H9 (cell line): ENCODE measurements around the gene TEX2. TPM values are rescaled to one million over a fixed set of nuclear protein-coding genes. Genes with fewer than 3 reads are reported as not detected.

Experiments
- DNase-seq: peaks from one replicate; pipeline ENCODE4 v3.0.0-alpha.2; 2017
- H2AFZ ChIP-seq: one replicate; pipeline ENCODE4 v1.6.1; 2013; ENCODE audit warnings: mild to moderate bottlenecking, low read length, control low read depth, moderate library complexity
- H2AK5ac ChIP-seq: 2 replicates; pipeline ENCODE4 v1.6.1; 2013; ENCODE audit warnings: low read length, control low read depth, mixed read lengths; ENCODE audit not compliant: insufficient read length
- H2BK120ac ChIP-seq: one replicate; pipeline ENCODE4 v1.6.1; 2013; ENCODE audit warnings: low read depth, mild to moderate bottlenecking, low read length, control low read depth, inconsistent platforms; ENCODE audit not compliant: poor library complexity, severe bottlenecking
- H2BK12ac ChIP-seq: 2 replicates; pipeline ENCODE4 v1.6.1; 2013; ENCODE audit warnings: low read length, control low read depth, mixed read lengths, low read depth; ENCODE audit not compliant: insufficient read length
- H2BK15ac ChIP-seq: 2 replicates; pipeline ENCODE4 v1.6.1; 2013; ENCODE audit warnings: low read depth, low read length, control low read depth
- H2BK20ac ChIP-seq: one replicate; pipeline ENCODE4 v1.6.1; 2013; ENCODE audit warnings: low read depth, mild to moderate bottlenecking, low read length, control low read depth, inconsistent platforms; ENCODE audit not compliant: poor library complexity, severe bottlenecking
- H2BK5ac ChIP-seq: 2 replicates; pipeline ENCODE4 v1.6.1; 2013; ENCODE audit warnings: low read length, control low read depth, mixed read lengths; ENCODE audit not compliant: insufficient read length
- H3K14ac ChIP-seq: 2 replicates; pipeline ENCODE4 v1.6.1; 2013; ENCODE audit warnings: low read length, control low read depth; ENCODE audit not compliant: insufficient read depth
- H3K18ac ChIP-seq: 2 replicates; pipeline ENCODE4 v1.6.1; 2013; ENCODE audit warnings: low read depth, mild to moderate bottlenecking, mixed read lengths, low read length, control low read depth; ENCODE audit not compliant: insufficient read length
- H3K23ac ChIP-seq: 2 replicates; pipeline ENCODE4 v1.6.1; 2013; ENCODE audit warnings: low read length, control low read depth, mixed read lengths, low read depth; ENCODE audit not compliant: insufficient read length
- H3K23me2 ChIP-seq: 2 replicates; pipeline ENCODE4 v1.6.1; 2013; ENCODE audit warnings: low read depth, mild to moderate bottlenecking, mixed read lengths, low read length, control low read depth; ENCODE audit not compliant: insufficient read length, poor library complexity, severe bottlenecking
- H3K27ac ChIP-seq: 2 replicates; pipeline ENCODE4 v1.5.1; 2013; ENCODE audit warnings: low read length, control low read depth, mixed read lengths, low read depth; ENCODE audit not compliant: insufficient read length
- H3K27me3 ChIP-seq: 2 replicates; pipeline ENCODE4 v1.6.1; 2013; ENCODE audit warnings: low read length, control low read depth, inconsistent platforms; ENCODE audit not compliant: insufficient read depth
- H3K4ac ChIP-seq: 2 replicates; pipeline ENCODE4 v1.6.1; 2013; ENCODE audit warnings: low read depth, mild to moderate bottlenecking, control low read depth, inconsistent platforms, low read length, moderate library complexity
- H3K4me1 ChIP-seq: 2 replicates; pipeline ENCODE4 v1.6.1; 2013; ENCODE audit warnings: low read length, control low read depth, inconsistent platforms; ENCODE audit not compliant: insufficient read depth
- H3K4me2 ChIP-seq: 2 replicates; pipeline ENCODE4 v1.6.1; 2013; ENCODE audit warnings: low read length, control low read depth, mixed read lengths; ENCODE audit not compliant: insufficient read length, insufficient read depth
- H3K56ac ChIP-seq: 2 replicates; pipeline ENCODE4 v1.6.1; 2013; ENCODE audit warnings: low read depth, mild to moderate bottlenecking, mixed read lengths, low read length, control low read depth; ENCODE audit not compliant: insufficient read length
- H3K79me1 ChIP-seq: 2 replicates; pipeline ENCODE4 v1.6.1; 2013; ENCODE audit warnings: low read depth, mild to moderate bottlenecking, moderate library complexity, low read length, control low read depth, inconsistent platforms; ENCODE audit not compliant: insufficient read depth, poor library complexity, severe bottlenecking
- H3K79me2 ChIP-seq: 2 replicates; pipeline ENCODE4 v1.6.1; 2013; ENCODE audit warnings: low read length, control low read depth, inconsistent platforms; ENCODE audit not compliant: insufficient read depth
- H3K9ac ChIP-seq: 2 replicates; pipeline ENCODE4 v1.6.1; 2013; ENCODE audit warnings: low read length, control low read depth, mixed read lengths; ENCODE audit not compliant: insufficient read length; ENCODE audit errors: extremely low read depth
- H3K9me3 ChIP-seq: one replicate; pipeline ENCODE4 v1.6.1; 2013; ENCODE audit warnings: low read depth, low read length, inconsistent platforms; ENCODE audit not compliant: control insufficient read depth
- H3T11ph ChIP-seq: one replicate; pipeline ENCODE4 v1.6.1; 2013; ENCODE audit warnings: mild to moderate bottlenecking, low read length, control low read depth, inconsistent platforms
- H4K20me1 ChIP-seq: one replicate; pipeline ENCODE4 v1.6.1; 2013; ENCODE audit not compliant: control insufficient read depth, insufficient read length, insufficient read depth
- H4K5ac ChIP-seq: 2 replicates; pipeline ENCODE4 v1.6.1; 2013; ENCODE audit warnings: low read depth, mild to moderate bottlenecking, mixed read lengths, low read length, control low read depth; ENCODE audit not compliant: insufficient read length
- H4K8ac ChIP-seq: replicated peaks from 2 replicates; pipeline ENCODE4 v1.6.1; 2013; ENCODE audit warnings: low read length, control low read depth, mixed read lengths, low read depth; ENCODE audit not compliant: insufficient read length
- H4K91ac ChIP-seq: 2 replicates; pipeline ENCODE4 v1.6.1; 2013; ENCODE audit warnings: low read depth, mild to moderate bottlenecking, moderate library complexity, mixed read lengths, low read length, control low read depth; ENCODE audit not compliant: insufficient read length
- H3K27ac Mint-ChIP-seq, 3 experiments: 2 replicates in 2 of 3; 3 replicates in 1 of 3; pipeline ENCODE4 v1.8.0; 2020 to 2021; ENCODE audit warnings: mixed read lengths in 3 of 3, mild to moderate bottlenecking in 1 of 3, moderate library complexity in 1 of 3
- H3K27me3 Mint-ChIP-seq: 2 replicates; pipeline ENCODE4 v1.8.0; 2021; ENCODE audit warnings: low read depth, mild to moderate bottlenecking, moderate library complexity, mixed read lengths
- H3K36me3 Mint-ChIP-seq, 3 experiments: 2 replicates in 2 of 3; 3 replicates in 1 of 3; pipeline ENCODE4 v1.8.0; 2020 to 2021; ENCODE audit warnings: low read depth in 3 of 3, mixed read lengths in 3 of 3; ENCODE audit not compliant: insufficient read depth in 1 of 3
- H3K4me1 Mint-ChIP-seq, 2 experiments: 2 replicates each; pipeline ENCODE4 v1.8.0; 2020; ENCODE audit warnings: mixed read lengths in 2 of 2
- H3K4me3 Mint-ChIP-seq, 2 experiments: 2 replicates in 1 of 2; 3 replicates in 1 of 2; pipeline ENCODE4 v1.8.0; 2020 to 2021; ENCODE audit warnings: mild to moderate bottlenecking in 2 of 2, mixed read lengths in 2 of 2, moderate library complexity in 1 of 2
- H3K9me3 Mint-ChIP-seq, 2 experiments: 2 replicates in 1 of 2; 3 replicates in 1 of 2; pipeline ENCODE4 v1.8.0; 2020; ENCODE audit warnings: mild to moderate bottlenecking in 2 of 2, mixed read lengths in 2 of 2, moderate library complexity in 1 of 2
- WGBS: extraction: QIAGEN DNeasy Blood & Tissue Kit; methylation state at CpG from one replicate; pipeline ENCODE4 v1.1.7; 2013; ENCODE audit warnings: missing lambda C conversion rate, low lambda C conversion rate, mixed read lengths; ENCODE audit not compliant: insufficient read length; ENCODE audit errors: extremely low coverage; 5-methylcytosine and 5-hydroxymethylcytosine counted together
- total RNA-seq: library from RNA; stranded (reverse); gene quantifications from 2 replicates; pipeline ENCODE4 v1.2.1, GENCODE V29; 2021
- TF ChIP-seq, protein P1 (sequence below): fragments of 200-600 bp; sonication (generic); conservative IDR thresholded peaks from 3 replicates; pipeline ENCODE4 v1.8.0; 2021; ENCODE audit warnings: antibody characterized with exemption, mild to moderate bottlenecking

Gene TEX2
- total RNA-seq, 1 experiment from 2014 or later: 12.2 TPM

DNA sequence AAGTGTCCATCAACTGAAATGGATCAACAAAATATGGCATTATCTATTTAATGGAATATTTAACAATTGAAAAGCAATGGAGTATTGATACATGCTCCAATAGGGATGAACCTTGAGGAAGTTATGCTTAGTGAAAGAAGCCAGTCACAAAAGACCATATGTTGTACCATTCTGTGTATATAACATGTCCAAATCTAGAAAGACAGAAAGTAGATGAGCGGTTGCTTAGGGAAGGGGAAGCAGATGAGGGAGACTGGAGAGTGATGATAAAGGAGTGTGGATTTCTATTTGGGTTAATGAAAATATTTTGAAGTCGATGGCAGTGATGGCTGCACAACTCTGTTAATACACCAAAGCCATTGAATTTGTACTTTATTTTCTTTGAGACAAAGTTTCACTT is 124.6 kb downstream of the TEX2 start:
- Histone ChIP-seq H3K27me3 (no peaks in the 10 kb centered on the region), H2AFZ (no peak overlapping the region), H3K23ac (no peak overlapping the region), H2BK5ac (no peak overlapping the region), H4K20me1 (no peaks in the 10 kb centered on the region), H3K4me1 (no peaks in the 10 kb centered on the region), H3K4ac (no peak overlapping the region), H3T11ph (no peak overlapping the region), H2AK5ac (no peak overlapping the region), H3K23me2 (no peaks in the 10 kb centered on the region), H2BK20ac (no peak overlapping the region), H3K79me2 (no peaks in the 10 kb centered on the region), H3K27ac (no peak overlapping the region), H2BK12ac (no peak overlapping the region), H3K14ac (no peak overlapping the region), H2BK15ac (no peak overlapping the region), H2BK120ac (no peak overlapping the region), H4K8ac (no peak overlapping the region), H4K91ac (no peak overlapping the region), H4K5ac (no peak overlapping the region), H3K9me3 (no peaks in the 10 kb centered on the region), H3K4me2 (no peak overlapping the region), H3K18ac (no peak overlapping the region), H3K56ac (no peak overlapping the region), H3K9ac (no peak overlapping the region), H3K79me1 (no peaks in the 10 kb centered on the region)
- Mint-ChIP-seq H3K27ac (no peak overlapping the region), H3K36me3 (no peaks in the 10 kb centered on the region), H3K4me1 (no peaks in the 10 kb centered on the region), H3K4me3 (no peak overlapping the region), H3K27me3 (peaks cover 3% of the 10 kb centered on the region; the same call in 1 of the 2 replicates), H3K9me3 (no peaks in the 10 kb centered on the region)
- WGBS: no CpG with 5 or more reads among the region's 2 CpGs
- TF ChIP-seq, protein P1, sequence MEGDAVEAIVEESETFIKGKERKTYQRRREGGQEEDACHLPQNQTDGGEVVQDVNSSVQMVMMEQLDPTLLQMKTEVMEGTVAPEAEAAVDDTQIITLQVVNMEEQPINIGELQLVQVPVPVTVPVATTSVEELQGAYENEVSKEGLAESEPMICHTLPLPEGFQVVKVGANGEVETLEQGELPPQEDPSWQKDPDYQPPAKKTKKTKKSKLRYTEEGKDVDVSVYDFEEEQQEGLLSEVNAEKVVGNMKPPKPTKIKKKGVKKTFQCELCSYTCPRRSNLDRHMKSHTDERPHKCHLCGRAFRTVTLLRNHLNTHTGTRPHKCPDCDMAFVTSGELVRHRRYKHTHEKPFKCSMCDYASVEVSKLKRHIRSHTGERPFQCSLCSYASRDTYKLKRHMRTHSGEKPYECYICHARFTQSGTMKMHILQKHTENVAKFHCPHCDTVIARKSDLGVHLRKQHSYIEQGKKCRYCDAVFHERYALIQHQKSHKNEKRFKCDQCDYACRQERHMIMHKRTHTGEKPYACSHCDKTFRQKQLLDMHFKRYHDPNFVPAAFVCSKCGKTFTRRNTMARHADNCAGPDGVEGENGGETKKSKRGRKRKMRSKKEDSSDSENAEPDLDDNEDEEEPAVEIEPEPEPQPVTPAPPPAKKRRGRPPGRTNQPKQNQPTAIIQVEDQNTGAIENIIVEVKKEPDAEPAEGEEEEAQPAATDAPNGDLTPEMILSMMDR: no peak
- no peak for DNase-seq
